Type B pancreatic cell (in vitro differentiated cells): Measurements from ENCODE around the gene FBXO36. TPM values are rescaled to one million over a fixed set of nuclear protein-coding genes. Genes with fewer than 3 reads are reported as not detected.
"Not testable (repeated sequence)": the region's sequence is repeated elsewhere in the genome, so short reads cannot be mapped to it uniquely, and the experiment has no call there.

ENCODE experiments used
- DNase-seq: peaks from one replicate; pipeline ENCODE4 v3.0.0; 2021; ENCODE audit warnings: mixed read lengths; ENCODE audit not compliant: unreplicated experiment; ENCODE audit errors: extremely low spot score
- H3K27ac Mint-ChIP-seq: 2 replicates; pipeline ENCODE4 v1.8.0; 2021; ENCODE audit warnings: mild to moderate bottlenecking, mixed read lengths
- H3K27me3 Mint-ChIP-seq: 2 replicates; pipeline ENCODE4 v1.8.0; 2021; ENCODE audit warnings: mixed read lengths
- H3K36me3 Mint-ChIP-seq: 2 replicates; pipeline ENCODE4 v1.8.0; 2021; ENCODE audit warnings: mixed read lengths
- H3K4me1 Mint-ChIP-seq: one replicate; pipeline ENCODE4 v1.8.0; 2021; ENCODE audit warnings: mixed read lengths; ENCODE audit not compliant: unreplicated experiment
- H3K4me3 Mint-ChIP-seq: 2 replicates; pipeline ENCODE4 v1.8.0; 2021; ENCODE audit warnings: mild to moderate bottlenecking, mixed read lengths
- H3K9me3 Mint-ChIP-seq: 2 replicates; pipeline ENCODE4 v1.8.0; 2021; ENCODE audit warnings: mixed read lengths
- CTCF ChIP-seq: fragments of 200-600 bp; sonication (generic); conservative IDR thresholded peaks from 2 replicates; pipeline ENCODE4 v1.5.0; 2021; ENCODE audit warnings: antibody characterized with exemption, mild to moderate bottlenecking
- total RNA-seq: library from RNA; stranded (reverse); gene quantifications from 2 replicates; pipeline ENCODE4 v1.2.1, GENCODE V29; 2021; ENCODE audit warnings: low replicate concordance

Gene FBXO36
- total RNA-seq, 1 donor from 2014 or later, result 3.2 TPM

DNA sequence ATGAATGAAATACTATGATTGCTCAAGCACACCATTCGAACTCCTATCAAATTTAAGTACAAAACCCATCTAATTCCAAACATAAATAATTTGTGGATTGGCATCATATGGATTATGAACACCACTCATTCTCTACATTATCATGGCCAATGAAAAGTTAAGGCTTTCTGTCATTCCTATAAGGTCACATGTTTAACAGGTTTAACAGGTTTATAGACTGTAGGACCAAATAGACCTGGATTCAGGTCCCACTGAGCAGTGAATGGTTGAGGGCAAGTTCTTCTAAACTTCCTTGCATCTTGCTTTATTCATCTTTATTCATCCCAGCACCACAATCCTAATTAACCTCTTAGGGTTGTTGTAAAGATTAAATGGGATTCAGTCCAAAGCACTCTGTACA, 33.4 kb downstream of the FBXO36 start:
- Mint-ChIP-seq H3K27me3 (no peaks in the 10 kb centered on the region), H3K9me3 (no peaks in the 10 kb centered on the region), H3K27ac (no peak overlapping the region), H3K4me3 (no peak overlapping the region), H3K4me1 (peaks cover 12% of the 10 kb centered on the region), H3K36me3 (no peaks in the 10 kb centered on the region)
- no peak for TF ChIP-seq CTCF
- DNase-seq, result no peak

DNA sequence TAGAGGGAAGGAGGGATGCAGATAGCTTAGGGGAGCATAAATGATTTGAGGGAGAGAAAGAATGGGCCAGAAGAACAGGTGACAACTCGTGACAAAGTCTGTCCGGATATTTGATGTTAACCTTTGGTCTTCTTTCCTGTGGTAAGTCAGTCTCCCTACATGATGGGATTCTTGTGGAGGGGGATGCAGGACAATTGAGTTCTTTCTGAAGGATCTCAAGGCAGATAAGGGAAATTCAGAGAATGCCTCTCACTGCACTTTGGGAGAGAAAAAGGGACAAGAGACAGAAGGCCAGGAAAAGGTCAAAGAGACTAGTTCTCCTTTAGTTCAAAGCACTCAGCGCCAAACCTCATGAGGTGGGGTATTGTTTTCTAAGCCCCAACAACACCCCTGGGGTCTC, 34.2 kb downstream of the FBXO36 start:
- DNase-seq, result no peak
- no peak overlapping the region for H3K27ac Mint-ChIP-seq

GRCh38 chr2:229963596-229963995, 41.3 kb downstream of the FBXO36 start:
- H3K4me3 Mint-ChIP-seq, H3K4me1 Mint-ChIP-seq, H3K36me3 Mint-ChIP-seq, H3K27ac Mint-ChIP-seq, DNase-seq, H3K27me3 Mint-ChIP-seq, H3K9me3 Mint-ChIP-seq: not testable (repeated sequence)

More for the DNA sequence above, 34.2 kb downstream of the FBXO36 start:
- no peak for TF ChIP-seq CTCF
- Mint-ChIP-seq H3K4me3 (no peak overlapping the region), H3K36me3 (no peaks in the 10 kb centered on the region), H3K27me3 (no peaks in the 10 kb centered on the region), H3K9me3 (no peaks in the 10 kb centered on the region), H3K4me1 (peaks cover 12% of the 10 kb centered on the region)

GRCh38 chr2:229969921-229970320, 47.6 kb downstream of the FBXO36 start:
- Mint-ChIP-seq H3K4me1 (no peaks in the 10 kb centered on the region), H3K4me3 (no peak overlapping the region), H3K27ac (no peak overlapping the region), H3K9me3 (no peaks in the 10 kb centered on the region), H3K36me3 (no peaks in the 10 kb centered on the region), H3K27me3 (no peaks in the 10 kb centered on the region)
- DNase-seq, result no peak
- TF ChIP-seq CTCF, result no peak

GRCh38 chr2:229970406-229970805, 48.1 kb downstream of the FBXO36 start:
- H3K4me3 Mint-ChIP-seq, result no peak overlapping the region
- no peak for DNase-seq
- H3K9me3 Mint-ChIP-seq, result no peaks in the 10 kb centered on the region
- no peaks in the 10 kb centered on the region for H3K27me3 Mint-ChIP-seq
- no peaks in the 10 kb centered on the region for H3K4me1 Mint-ChIP-seq
- no peak for TF ChIP-seq CTCF
- no peak overlapping the region for H3K27ac Mint-ChIP-seq
- no peaks in the 10 kb centered on the region for H3K36me3 Mint-ChIP-seq

- H3K4me3 Mint-ChIP-seq, result no peak overlapping the region
- DNase-seq, result no peak
- H3K4me1 Mint-ChIP-seq, result no peaks in the 10 kb centered on the region
- no peaks in the 10 kb centered on the region for H3K9me3 Mint-ChIP-seq
- no peak for TF ChIP-seq CTCF
- no peak overlapping the region for H3K27ac Mint-ChIP-seq
- H3K36me3 Mint-ChIP-seq, result no peaks in the 10 kb centered on the region
- H3K27me3 Mint-ChIP-seq, result no peaks in the 10 kb centered on the region
Measured at GRCh38 chr2:229971298-229971790, 49.0 kb downstream of the FBXO36 start.
